Hepatocyte (in vitro differentiated cells): ENCODE results near the gene CRIP3. TPM values are rescaled to one million over a fixed set of nuclear protein-coding genes. Genes with fewer than 3 reads are reported as not detected.

Source experiments
- DNase-seq: peaks from one replicate; pipeline ENCODE4 v3.0.0-alpha.2; 2016; ENCODE audit warnings: low spot score
- H2AFZ ChIP-seq: fragments of 200-600 bp; sonication (generic); 2 replicates; pipeline ENCODE4 v1.6.0; 2016; ENCODE audit warnings: antibody characterized with exemption, mild to moderate bottlenecking
- H3K27ac ChIP-seq: fragments of 200-600 bp; sonication (generic); 2 replicates; pipeline ENCODE4 v1.5.1; 2016; ENCODE audit warnings: mild to moderate bottlenecking
- H3K27me3 ChIP-seq: fragments of 200-600 bp; sonication (generic); 2 replicates; pipeline ENCODE4 v1.6.1; 2016
- H3K36me3 ChIP-seq: fragments of 200-600 bp; sonication (generic); replicated peaks from 2 replicates; pipeline ENCODE4 v1.5.1; 2016; ENCODE audit warnings: low read depth; ENCODE audit not compliant: insufficient read depth
- H3K4me1 ChIP-seq: fragments of 200-600 bp; sonication (generic); 2 replicates; pipeline ENCODE4 v1.5.1; 2016; ENCODE audit warnings: mild to moderate bottlenecking, moderate library complexity; ENCODE audit not compliant: insufficient read depth
- H3K4me2 ChIP-seq: fragments of 200-600 bp; sonication (generic); 2 replicates; pipeline ENCODE4 v1.6.0; 2016
- H3K4me3 ChIP-seq: fragments of 200-600 bp; sonication (generic); 2 replicates; pipeline ENCODE4 v1.5.1; 2016; ENCODE audit warnings: mild to moderate bottlenecking
- H3K79me2 ChIP-seq: fragments of 200-600 bp; sonication (generic); 2 replicates; pipeline ENCODE4 v1.6.0; 2017; ENCODE audit warnings: mild to moderate bottlenecking
- H3K9me2 ChIP-seq: fragments of 200-600 bp; sonication (generic); replicated peaks from 2 replicates; pipeline ENCODE4 v1.6.0; 2017; ENCODE audit warnings: mild to moderate bottlenecking; ENCODE audit not compliant: insufficient read depth
- H3K9me3 ChIP-seq: fragments of 200-600 bp; sonication (generic); 2 replicates; pipeline ENCODE4 v1.5.1; 2016; ENCODE audit warnings: low read depth, mild to moderate bottlenecking
- H4K20me1 ChIP-seq: fragments of 200-600 bp; sonication (generic); 2 replicates; pipeline ENCODE4 v1.6.0; 2016; ENCODE audit warnings: mild to moderate bottlenecking; ENCODE audit not compliant: insufficient read depth, poor library complexity, severe bottlenecking
- CTCF ChIP-seq: fragments of 200-600 bp; sonication (generic); IDR thresholded peaks from 2 replicates; pipeline ENCODE4 v1.5.1; 2016; ENCODE audit warnings: antibody characterized with exemption, mild to moderate bottlenecking; ENCODE audit not compliant: poor library complexity
- EZH2 ChIP-seq: fragments of 200-600 bp; sonication (generic); IDR thresholded peaks from 2 replicates; pipeline ENCODE4 v1.6.1; 2016; ENCODE audit warnings: antibody characterized with exemption, mild to moderate bottlenecking, borderline replicate concordance
- EZH2phosphoT487 ChIP-seq: fragments of 200-600 bp; sonication (generic); IDR thresholded peaks from one replicate; pipeline ENCODE4 v1.6.1; 2018; ENCODE audit warnings: antibody characterized with exemption, mild to moderate bottlenecking, low read depth, moderate library complexity; ENCODE audit not compliant: unreplicated experiment, severe bottlenecking
- WGBS: methylation state at CpG from one replicate; pipeline ENCODE4 v1.1.6; 2016; ENCODE audit warnings: low lambda C conversion rate; ENCODE audit errors: missing lambda C conversion rate; 5-methylcytosine and 5-hydroxymethylcytosine counted together
- polyA plus RNA-seq: library from polyadenylated mRNA; unstranded; fragments of >200 nt; fragmentation: Nextera tagmentation; extraction: Ambion mirVana; gene quantifications from 2 replicates; pipeline ENCODE4 v1.2.1, GENCODE V29; 2016
- total RNA-seq: library from RNA; depleted of rRNA; stranded (reverse); fragments of >200 nt; gene quantifications from 2 replicates; pipeline ENCODE4 v1.2.3, GENCODE V29; 2014

Gene CRIP3
- total and polyA plus RNA-seq, 2 experiments from 2014 or later: 0.80 to 1.5 TPM

DNA sequence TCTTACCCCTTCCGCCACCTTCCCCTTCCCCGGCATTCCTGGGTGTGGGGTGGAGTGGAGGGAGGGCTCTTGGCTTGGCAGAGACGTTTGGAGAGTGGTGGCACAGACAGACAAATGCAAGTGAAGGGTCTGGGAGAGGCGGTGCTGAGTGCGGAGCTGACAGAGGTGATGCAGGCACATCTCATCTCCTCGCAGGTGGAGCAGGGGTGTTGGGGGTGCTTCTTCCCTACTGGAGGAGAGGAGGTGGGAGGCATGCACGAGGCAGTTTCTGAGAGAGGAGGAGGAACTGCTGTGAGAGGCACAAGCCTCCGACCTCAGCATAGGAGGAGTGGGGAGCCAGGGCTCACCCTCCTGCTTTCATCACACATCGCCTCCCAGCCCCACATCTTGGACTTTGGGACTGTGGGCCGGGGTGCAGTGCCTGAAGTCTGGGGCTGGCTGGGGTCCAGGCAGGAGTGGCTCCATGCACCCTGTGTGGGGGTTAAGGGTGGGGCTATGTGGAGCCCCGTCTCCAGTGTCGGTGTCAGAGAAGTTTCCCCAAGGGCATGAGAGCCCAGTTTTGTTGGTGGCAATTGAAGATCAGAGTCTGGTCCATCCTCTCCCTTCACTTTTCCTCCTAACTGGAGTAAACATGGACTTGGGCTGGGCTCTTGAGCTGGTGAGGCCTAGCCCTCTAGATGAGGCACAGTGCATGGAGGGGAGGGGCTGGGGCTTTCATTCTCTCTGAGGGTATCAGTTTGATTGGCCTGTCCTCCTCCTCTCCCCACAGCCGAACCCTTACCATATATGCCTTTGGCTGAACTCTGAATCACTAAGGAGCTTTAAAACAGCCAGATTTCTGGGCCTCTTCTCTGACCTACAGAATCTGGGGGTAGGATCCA, 30.7 kb downstream of the CRIP3 start:
- H2AFZ ChIP-seq: no peak overlapping the region
- peak; percentile 63 for DNase-seq
- TF ChIP-seq CTCF: no peak
- H3K27me3 ChIP-seq: no peaks in the 10 kb centered on the region
- no peaks in the 10 kb centered on the region for H3K9me2 ChIP-seq
- H3K4me1 ChIP-seq: peaks cover 40% of the 10 kb centered on the region
- H3K4me3 ChIP-seq: no peak overlapping the region
- H3K36me3 ChIP-seq: no peaks in the 10 kb centered on the region
- 76% methylated on average over 13 of the region's 13 CpGs for WGBS
- H3K9me3 ChIP-seq: no peaks in the 10 kb centered on the region
- no peak overlapping the region for H3K4me2 ChIP-seq
- no peaks in the 10 kb centered on the region for H3K79me2 ChIP-seq
- H4K20me1 ChIP-seq: no peaks in the 10 kb centered on the region
- H3K27ac ChIP-seq: peak overlapping the region; percentile 62

DNA sequence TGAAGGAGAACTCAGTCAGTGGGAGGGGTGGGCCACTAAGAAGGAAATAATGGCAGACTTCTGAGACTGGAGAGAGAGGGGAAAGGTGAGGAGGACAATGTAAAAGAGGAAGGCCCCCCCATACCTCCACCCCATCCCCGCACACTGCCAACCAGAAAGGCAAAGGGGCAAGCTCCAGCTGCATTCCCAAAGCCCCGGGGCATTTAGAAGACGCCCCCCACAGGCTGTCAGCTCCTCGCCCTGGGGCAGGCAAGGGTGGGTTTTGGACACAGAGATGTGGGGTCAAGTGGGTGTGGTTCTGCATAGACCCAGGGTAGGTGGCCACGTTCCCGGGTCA, 31.4 kb downstream of the CRIP3 start:
- H3K36me3 ChIP-seq: no peaks in the 10 kb centered on the region
- H3K9me3 ChIP-seq: no peaks in the 10 kb centered on the region
- no peak for DNase-seq
- peaks cover 40% of the 10 kb centered on the region for H3K4me1 ChIP-seq
- 85% methylated on average over 5 of the region's 6 CpGs for WGBS
- no peak overlapping the region for H3K4me3 ChIP-seq
- TF ChIP-seq CTCF: no peak
- no peak for TF ChIP-seq EZH2
- no peak for TF ChIP-seq EZH2phosphoT487
- H3K79me2 ChIP-seq: no peaks in the 10 kb centered on the region
- H3K27ac ChIP-seq: peak overlapping the region; percentile 62
- H2AFZ ChIP-seq: no peak overlapping the region
- H3K4me2 ChIP-seq: no peak overlapping the region
- no peaks in the 10 kb centered on the region for H4K20me1 ChIP-seq
- H3K9me2 ChIP-seq: no peaks in the 10 kb centered on the region
- no peaks in the 10 kb centered on the region for H3K27me3 ChIP-seq

DNA sequence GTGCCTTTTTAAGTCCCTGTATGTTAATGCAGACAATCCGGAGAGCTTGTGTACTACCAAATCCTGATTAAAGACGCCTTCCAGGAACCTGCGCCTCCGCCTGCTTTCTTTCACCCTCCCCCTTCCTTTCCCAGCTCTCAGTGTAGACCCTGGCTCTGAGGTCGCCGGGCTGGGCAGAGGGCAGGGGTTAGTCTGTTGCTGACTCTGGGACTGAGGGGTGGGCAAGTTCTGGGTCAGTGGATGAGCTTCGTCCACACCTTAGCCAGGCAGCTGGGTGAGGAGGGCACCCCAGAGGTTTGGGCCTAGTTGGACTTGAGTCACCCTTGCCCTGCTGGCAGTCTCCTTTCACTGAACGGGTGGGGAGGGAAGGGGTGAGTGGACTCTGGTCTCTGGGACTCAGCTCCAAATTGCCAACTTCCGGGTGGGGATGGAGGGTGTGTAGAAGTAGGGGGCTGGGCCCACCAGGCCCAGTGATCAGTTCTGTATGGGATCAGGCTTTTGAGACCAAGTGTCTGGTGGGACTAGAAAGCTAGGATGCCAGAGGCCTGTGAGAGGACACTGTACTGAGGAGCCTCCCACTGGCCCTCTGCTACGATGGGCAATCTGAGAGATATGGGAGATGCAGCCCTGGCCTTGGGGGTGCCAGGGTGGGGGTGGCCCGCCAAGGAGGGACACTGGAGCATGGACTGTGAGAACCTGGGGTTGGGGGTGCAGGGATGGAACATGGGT, 31.9 kb downstream of the CRIP3 start:
- Histone ChIP-seq H3K27ac (peak overlapping the region; percentile 62), H3K27me3 (no peaks in the 10 kb centered on the region), H3K4me3 (no peak overlapping the region), H3K9me2 (no peaks in the 10 kb centered on the region), H3K4me2 (peak overlapping the region; percentile 94), H2AFZ (no peak overlapping the region), H3K79me2 (no peaks in the 10 kb centered on the region), H3K9me3 (no peaks in the 10 kb centered on the region), H4K20me1 (no peaks in the 10 kb centered on the region), H3K4me1 (peaks cover 40% of the 10 kb centered on the region), H3K36me3 (no peaks in the 10 kb centered on the region)
- TF ChIP-seq CTCF: no peak
- TF ChIP-seq EZH2: no peak
- TF ChIP-seq EZH2phosphoT487: no peak
- WGBS: 57% methylated on average over 11 of the region's 11 CpGs
- DNase-seq: peak; percentile 61
